ENCODE data around the gene HNF4A. TPM values are rescaled to one million over a fixed set of nuclear protein-coding genes. Genes with fewer than 3 reads are reported as not detected.

Gene HNF4A
- total and polyA plus RNA-seq, 2 of the 13 experiments (the other 11 are each of a cell fraction or from before 2014, with no cell fraction given) = 80.9 to 169 TPM

DNA sequence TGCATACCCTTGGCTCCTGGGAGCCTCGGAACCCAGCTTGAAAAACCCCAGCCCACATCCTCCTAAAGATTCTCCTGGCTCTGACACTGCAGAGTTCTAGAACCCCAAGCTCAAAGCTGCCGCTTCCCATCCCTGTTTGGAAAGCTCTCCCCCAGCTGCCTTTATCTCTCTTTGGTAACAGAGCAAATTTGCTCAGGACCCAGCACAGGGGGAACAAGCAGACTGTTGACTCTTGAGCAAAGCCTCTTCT lies 38.9 kb downstream of the HNF4A start (continued):
- TF ChIP-seq, protein P1, sequence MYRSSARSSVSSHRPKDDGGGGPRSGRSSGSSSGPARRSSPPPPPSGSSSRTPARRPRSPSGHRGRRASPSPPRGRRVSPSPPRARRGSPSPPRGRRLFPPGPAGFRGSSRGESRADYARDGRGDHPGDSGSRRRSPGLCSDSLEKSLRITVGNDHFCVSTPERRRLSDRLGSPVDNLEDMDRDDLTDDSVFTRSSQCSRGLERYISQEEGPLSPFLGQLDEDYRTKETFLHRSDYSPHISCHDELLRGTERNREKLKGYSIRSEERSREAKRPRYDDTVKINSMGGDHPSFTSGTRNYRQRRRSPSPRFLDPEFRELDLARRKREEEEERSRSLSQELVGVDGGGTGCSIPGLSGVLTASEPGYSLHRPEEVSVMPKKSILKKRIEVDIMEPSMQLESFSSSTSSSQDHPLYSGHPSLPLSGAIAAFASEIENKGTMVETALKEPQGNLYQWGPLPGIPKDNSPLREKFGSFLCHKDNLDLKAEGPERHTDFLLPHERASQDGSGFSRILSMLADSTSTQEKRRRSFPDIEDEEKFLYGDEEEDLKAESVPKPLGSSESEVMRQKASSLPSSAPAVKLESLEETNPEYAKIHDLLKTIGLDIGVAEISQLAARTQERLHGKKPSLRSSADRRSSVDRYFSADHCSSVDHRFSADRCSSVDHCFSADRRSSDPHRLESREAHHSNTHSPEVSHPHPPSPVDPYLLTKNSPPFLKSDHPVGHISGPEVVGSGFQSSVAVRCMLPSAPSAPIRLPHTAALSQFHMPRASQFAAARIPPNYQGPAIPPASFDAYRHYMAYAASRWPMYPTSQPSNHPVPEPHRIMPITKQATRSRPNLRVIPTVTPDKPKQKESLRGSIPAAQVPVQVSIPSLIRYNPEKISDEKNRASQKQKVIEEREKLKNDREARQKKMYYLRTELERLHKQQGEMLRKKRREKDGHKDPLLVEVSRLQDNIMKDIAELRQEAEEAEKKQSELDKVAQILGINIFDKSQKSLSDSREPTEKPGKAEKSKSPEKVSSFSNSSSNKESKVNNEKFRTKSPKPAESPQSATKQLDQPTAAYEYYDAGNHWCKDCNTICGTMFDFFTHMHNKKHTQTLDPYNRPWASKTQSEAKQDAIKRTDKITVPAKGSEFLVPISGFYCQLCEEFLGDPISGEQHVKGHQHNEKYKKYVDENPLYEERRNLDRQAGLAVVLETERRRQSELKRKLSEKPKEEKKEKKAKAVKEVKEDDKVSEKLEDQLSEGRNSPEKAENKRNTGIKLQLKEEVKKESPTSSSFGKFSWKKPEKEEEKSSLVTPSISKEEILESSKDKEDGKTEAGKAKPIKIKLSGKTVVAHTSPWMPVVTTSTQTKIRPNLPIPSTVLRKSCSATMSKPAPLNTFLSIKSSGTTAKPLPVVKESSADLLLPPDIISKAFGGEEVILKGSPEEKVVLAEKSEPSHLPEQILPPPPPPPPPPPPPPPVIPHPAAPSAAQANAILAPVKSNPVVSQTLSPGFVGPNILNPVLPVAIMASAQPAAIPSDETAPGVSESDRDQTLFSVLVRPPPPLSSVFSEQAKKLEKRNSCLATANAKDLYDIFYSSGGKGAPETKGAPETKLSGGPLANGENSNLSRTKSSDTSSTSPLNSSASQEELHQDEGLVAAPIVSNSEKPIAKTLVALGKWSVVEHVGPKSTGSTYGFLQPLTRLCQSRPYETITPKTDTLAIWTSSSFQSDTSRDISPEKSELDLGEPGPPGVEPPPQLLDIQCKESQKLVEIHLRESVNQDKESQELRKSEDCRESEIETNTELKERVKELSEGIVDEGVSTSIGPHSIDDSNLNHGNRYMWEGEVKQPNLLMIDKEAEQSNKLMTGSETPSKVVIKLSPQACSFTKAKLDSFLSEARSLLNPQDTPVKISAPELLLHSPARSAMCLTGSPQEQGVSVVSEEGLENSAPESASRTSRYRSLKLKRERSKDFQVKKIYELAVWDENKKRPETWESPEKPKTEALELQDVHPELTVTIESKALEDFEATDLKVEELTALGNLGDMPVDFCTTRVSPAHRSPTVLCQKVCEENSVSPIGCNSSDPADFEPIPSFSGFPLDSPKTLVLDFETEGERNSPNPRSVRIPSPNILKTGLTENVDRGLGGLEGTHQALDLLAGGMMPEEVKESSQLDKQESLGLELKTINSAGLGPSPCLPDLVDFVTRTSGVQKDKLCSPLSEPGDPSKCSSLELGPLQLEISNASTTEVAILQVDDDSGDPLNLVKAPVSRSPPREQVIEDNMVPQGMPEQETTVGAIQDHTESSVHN (CRISPR knock-in tag; IDR thresholded peaks at IDR 0.05) = no peak; the same call in 1 of the 2 replicates
- TF ChIP-seq FOXK2 (IDR thresholded peaks at IDR 0.05) (no peak), SOX13 (IDR thresholded peaks at IDR 0.05) (peak; percentile 94), SOX13 (CRISPR knock-in tag; conservative IDR thresholded peaks at IDR 0.05 in 1 of 2, IDR thresholded peaks at IDR 0.05 in 1 of 2) (no peak), MYC (CRISPR knock-in tag; IDR thresholded peaks at IDR 0.05; ENCODE audit: borderline replicate concordance) (no peak), FOXA3 (CRISPR knock-in tag; IDR thresholded peaks at IDR 0.05) (peak; percentile 100), ZEB1 (IDR thresholded peaks at IDR 0.05; ENCODE audit: insufficient replicate concordance, low read depth) (no peak), HOXA3 (CRISPR knock-in tag; IDR thresholded peaks at IDR 0.05) (no peak), CCAR2 (optimal IDR thresholded peaks at IDR 0.05; ENCODE audit: low read depth, low read length) (peak; percentile 96)
- TF ChIP-seq, protein P2, sequence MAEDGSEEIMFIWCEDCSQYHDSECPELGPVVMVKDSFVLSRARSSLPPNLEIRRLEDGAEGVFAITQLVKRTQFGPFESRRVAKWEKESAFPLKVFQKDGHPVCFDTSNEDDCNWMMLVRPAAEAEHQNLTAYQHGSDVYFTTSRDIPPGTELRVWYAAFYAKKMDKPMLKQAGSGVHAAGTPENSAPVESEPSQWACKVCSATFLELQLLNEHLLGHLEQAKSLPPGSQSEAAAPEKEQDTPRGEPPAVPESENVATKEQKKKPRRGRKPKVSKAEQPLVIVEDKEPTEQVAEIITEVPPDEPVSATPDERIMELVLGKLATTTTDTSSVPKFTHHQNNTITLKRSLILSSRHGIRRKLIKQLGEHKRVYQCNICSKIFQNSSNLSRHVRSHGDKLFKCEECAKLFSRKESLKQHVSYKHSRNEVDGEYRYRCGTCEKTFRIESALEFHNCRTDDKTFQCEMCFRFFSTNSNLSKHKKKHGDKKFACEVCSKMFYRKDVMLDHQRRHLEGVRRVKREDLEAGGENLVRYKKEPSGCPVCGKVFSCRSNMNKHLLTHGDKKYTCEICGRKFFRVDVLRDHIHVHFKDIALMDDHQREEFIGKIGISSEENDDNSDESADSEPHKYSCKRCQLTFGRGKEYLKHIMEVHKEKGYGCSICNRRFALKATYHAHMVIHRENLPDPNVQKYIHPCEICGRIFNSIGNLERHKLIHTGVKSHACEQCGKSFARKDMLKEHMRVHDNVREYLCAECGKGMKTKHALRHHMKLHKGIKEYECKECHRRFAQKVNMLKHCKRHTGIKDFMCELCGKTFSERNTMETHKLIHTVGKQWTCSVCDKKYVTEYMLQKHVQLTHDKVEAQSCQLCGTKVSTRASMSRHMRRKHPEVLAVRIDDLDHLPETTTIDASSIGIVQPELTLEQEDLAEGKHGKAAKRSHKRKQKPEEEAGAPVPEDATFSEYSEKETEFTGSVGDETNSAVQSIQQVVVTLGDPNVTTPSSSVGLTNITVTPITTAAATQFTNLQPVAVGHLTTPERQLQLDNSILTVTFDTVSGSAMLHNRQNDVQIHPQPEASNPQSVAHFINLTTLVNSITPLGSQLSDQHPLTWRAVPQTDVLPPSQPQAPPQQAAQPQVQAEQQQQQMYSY (CRISPR knock-in tag; IDR thresholded peaks at IDR 0.05) = peak; percentile 77
- TF ChIP-seq, protein P3, sequence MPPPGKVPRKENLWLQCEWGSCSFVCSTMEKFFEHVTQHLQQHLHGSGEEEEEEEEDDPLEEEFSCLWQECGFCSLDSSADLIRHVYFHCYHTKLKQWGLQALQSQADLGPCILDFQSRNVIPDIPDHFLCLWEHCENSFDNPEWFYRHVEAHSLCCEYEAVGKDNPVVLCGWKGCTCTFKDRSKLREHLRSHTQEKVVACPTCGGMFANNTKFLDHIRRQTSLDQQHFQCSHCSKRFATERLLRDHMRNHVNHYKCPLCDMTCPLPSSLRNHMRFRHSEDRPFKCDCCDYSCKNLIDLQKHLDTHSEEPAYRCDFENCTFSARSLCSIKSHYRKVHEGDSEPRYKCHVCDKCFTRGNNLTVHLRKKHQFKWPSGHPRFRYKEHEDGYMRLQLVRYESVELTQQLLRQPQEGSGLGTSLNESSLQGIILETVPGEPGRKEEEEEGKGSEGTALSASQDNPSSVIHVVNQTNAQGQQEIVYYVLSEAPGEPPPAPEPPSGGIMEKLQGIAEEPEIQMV (CRISPR knock-in tag; IDR thresholded peaks at IDR 0.05; ENCODE audit: low read depth) = no peak
- TF ChIP-seq, protein P4, sequence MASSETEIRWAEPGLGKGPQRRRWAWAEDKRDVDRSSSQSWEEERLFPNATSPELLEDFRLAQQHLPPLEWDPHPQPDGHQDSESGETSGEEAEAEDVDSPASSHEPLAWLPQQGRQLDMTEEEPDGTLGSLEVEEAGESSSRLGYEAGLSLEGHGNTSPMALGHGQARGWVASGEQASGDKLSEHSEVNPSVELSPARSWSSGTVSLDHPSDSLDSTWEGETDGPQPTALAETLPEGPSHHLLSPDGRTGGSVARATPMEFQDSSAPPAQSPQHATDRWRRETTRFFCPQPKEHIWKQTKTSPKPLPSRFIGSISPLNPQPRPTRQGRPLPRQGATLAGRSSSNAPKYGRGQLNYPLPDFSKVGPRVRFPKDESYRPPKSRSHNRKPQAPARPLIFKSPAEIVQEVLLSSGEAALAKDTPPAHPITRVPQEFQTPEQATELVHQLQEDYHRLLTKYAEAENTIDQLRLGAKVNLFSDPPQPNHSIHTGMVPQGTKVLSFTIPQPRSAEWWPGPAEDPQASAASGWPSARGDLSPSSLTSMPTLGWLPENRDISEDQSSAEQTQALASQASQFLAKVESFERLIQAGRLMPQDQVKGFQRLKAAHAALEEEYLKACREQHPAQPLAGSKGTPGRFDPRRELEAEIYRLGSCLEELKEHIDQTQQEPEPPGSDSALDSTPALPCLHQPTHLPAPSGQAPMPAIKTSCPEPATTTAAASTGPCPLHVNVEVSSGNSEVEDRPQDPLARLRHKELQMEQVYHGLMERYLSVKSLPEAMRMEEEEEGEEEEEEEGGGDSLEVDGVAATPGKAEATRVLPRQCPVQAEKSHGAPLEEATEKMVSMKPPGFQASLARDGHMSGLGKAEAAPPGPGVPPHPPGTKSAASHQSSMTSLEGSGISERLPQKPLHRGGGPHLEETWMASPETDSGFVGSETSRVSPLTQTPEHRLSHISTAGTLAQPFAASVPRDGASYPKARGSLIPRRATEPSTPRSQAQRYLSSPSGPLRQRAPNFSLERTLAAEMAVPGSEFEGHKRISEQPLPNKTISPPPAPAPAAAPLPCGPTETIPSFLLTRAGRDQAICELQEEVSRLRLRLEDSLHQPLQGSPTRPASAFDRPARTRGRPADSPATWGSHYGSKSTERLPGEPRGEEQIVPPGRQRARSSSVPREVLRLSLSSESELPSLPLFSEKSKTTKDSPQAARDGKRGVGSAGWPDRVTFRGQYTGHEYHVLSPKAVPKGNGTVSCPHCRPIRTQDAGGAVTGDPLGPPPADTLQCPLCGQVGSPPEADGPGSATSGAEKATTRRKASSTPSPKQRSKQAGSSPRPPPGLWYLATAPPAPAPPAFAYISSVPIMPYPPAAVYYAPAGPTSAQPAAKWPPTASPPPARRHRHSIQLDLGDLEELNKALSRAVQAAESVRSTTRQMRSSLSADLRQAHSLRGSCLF (CRISPR knock-in tag; IDR thresholded peaks at IDR 0.05; ENCODE audit: borderline replicate concordance) = no peak; the same call in 1 of the 2 replicates
